Neutrophil (primary cell): ENCODE measurements around the gene VAV3.
A peak's percentile ranks its signal among the peaks of the same experiment; 100 is the strongest.

Source experiments
- H3K27ac ChIP-seq: fragments of 200-600 bp; sonication (generic); 2 replicates; pipeline ENCODE4 v1.5.1; 2016; ENCODE audit warnings: mild to moderate bottlenecking, moderate library complexity
- H3K27me3 ChIP-seq: fragments of 200-600 bp; sonication (generic); 2 replicates; pipeline ENCODE4 v1.6.0; 2016; ENCODE audit warnings: mild to moderate bottlenecking
- H3K36me3 ChIP-seq: fragments of 200-600 bp; sonication (generic); 2 replicates; pipeline ENCODE4 v1.5.1; 2017
- H3K4me1 ChIP-seq, 2 experiments: fragments of 200-600 bp in 1 of 2; sonication (generic) in 1 of 2; 1 replicate in 1 of 2; 2 replicates in 1 of 2; pipeline versions ENCODE4 v1.5.1 to v1.6.1; 2013 to 2016; ENCODE audit warnings: low read depth in 1 of 2, low read length in 1 of 2, mild to moderate bottlenecking in 1 of 2, moderate library complexity in 1 of 2; ENCODE audit not compliant: control insufficient read depth in 1 of 2, insufficient read depth in 1 of 2
- H3K4me3 ChIP-seq, 2 experiments: fragments of 200-600 bp in 1 of 2; sonication (generic) in 1 of 2; 1 replicate in 1 of 2; 2 replicates in 1 of 2; pipeline ENCODE4 v1.5.1; 2013 to 2016; ENCODE audit warnings: low read depth in 1 of 2, low read length in 1 of 2, mild to moderate bottlenecking in 1 of 2, moderate library complexity in 1 of 2
- H3K9me3 ChIP-seq: fragments of 200-600 bp; sonication (generic); 2 replicates; pipeline ENCODE4 v1.5.1; 2016
- TF ChIP-seq, protein P1 (sequence below): fragments of 200-600 bp; sonication (generic); IDR thresholded peaks from 2 replicates; pipeline ENCODE4 v1.5.1; 2016; ENCODE audit warnings: antibody characterized with exemption

The VAV3 gene

GRCh38 chr1:107926436-107927080 is 38.4 kb downstream of the VAV3 start:
- Histone ChIP-seq H3K9me3 (no peaks in the 10 kb centered on the region), H3K36me3 (no peaks in the 10 kb centered on the region), H3K27ac (peak overlapping the region; percentile 76), H3K4me1 (peaks cover 32 to 40% of the 10 kb centered on the region in 2 experiments), H3K27me3 (no peaks in the 10 kb centered on the region), H3K4me3 (no peak overlapping the region)
- TF ChIP-seq, protein P1, sequence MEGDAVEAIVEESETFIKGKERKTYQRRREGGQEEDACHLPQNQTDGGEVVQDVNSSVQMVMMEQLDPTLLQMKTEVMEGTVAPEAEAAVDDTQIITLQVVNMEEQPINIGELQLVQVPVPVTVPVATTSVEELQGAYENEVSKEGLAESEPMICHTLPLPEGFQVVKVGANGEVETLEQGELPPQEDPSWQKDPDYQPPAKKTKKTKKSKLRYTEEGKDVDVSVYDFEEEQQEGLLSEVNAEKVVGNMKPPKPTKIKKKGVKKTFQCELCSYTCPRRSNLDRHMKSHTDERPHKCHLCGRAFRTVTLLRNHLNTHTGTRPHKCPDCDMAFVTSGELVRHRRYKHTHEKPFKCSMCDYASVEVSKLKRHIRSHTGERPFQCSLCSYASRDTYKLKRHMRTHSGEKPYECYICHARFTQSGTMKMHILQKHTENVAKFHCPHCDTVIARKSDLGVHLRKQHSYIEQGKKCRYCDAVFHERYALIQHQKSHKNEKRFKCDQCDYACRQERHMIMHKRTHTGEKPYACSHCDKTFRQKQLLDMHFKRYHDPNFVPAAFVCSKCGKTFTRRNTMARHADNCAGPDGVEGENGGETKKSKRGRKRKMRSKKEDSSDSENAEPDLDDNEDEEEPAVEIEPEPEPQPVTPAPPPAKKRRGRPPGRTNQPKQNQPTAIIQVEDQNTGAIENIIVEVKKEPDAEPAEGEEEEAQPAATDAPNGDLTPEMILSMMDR = no peak

- no peaks in the 10 kb centered on the region for H3K9me3 ChIP-seq
- H3K27me3 ChIP-seq = no peaks in the 10 kb centered on the region
- no peak overlapping the region for H3K4me3 ChIP-seq
- H3K4me1 ChIP-seq = peaks cover 34 to 50% of the 10 kb centered on the region in 2 experiments
- H3K36me3 ChIP-seq = no peaks in the 10 kb centered on the region
- TF ChIP-seq, protein P1 = no peak
- H3K27ac ChIP-seq = no peak overlapping the region
Measured at GRCh38 chr1:107925565-107925964, 39.4 kb downstream of the VAV3 start.

- Histone ChIP-seq H3K9me3 (no peaks in the 10 kb centered on the region), H3K27me3 (no peaks in the 10 kb centered on the region), H3K4me3 (no peak overlapping the region), H3K36me3 (no peaks in the 10 kb centered on the region), H3K4me1 (peaks cover 39 to 55% of the 10 kb centered on the region in 2 experiments), H3K27ac (peak overlapping the region; percentile 59)
- TF ChIP-seq, protein P1 = no peak
Measured at GRCh38 chr1:107920999-107921398, 44.0 kb downstream of the VAV3 start.

GRCh38 chr1:107920561-107920960 is 44.4 kb downstream of the VAV3 start:
- H3K4me3 ChIP-seq = no peak overlapping the region
- no peaks in the 10 kb centered on the region for H3K36me3 ChIP-seq
- H3K4me1 ChIP-seq = peaks cover 42 to 55% of the 10 kb centered on the region in 2 experiments
- no peaks in the 10 kb centered on the region for H3K27me3 ChIP-seq
- TF ChIP-seq, protein P1 = no peak
- H3K27ac ChIP-seq = peak overlapping the region; percentile 59
- H3K9me3 ChIP-seq = no peaks in the 10 kb centered on the region

GRCh38 chr1:107919953-107920352 is 45.0 kb downstream of the VAV3 start:
- no peak overlapping the region for H3K4me3 ChIP-seq
- peaks cover 48 to 55% of the 10 kb centered on the region in 2 experiments for H3K4me1 ChIP-seq
- no peaks in the 10 kb centered on the region for H3K36me3 ChIP-seq
- TF ChIP-seq, protein P1 = no peak
- H3K27me3 ChIP-seq = no peaks in the 10 kb centered on the region
- no peaks in the 10 kb centered on the region for H3K9me3 ChIP-seq
- H3K27ac ChIP-seq = peak overlapping the region; percentile 59
